ENCODE results near the gene ARRDC1.

ARRDC1 gene

DNA sequence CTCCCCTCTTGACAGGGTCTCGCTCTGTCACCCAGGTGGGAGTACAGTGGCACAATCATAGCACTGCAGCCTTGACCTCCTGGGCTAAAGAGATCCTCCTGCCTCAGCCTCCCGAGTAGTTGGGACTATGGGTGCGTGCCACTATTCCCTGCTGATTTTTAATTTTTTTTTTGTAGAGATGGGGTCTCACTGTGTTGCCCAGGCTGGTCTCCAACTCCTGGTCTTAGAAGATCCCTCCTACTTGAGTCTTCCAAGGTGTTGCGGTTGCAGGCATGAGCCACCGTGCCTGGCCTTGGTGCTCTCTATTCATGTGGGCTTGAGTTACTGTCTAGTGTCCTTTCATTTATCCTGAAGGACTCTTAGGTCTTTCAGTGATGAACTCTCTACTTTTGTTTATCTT lies 37.4 kb downstream of the ARRDC1 start:
- FAIRE-seq = no peak

DNA sequence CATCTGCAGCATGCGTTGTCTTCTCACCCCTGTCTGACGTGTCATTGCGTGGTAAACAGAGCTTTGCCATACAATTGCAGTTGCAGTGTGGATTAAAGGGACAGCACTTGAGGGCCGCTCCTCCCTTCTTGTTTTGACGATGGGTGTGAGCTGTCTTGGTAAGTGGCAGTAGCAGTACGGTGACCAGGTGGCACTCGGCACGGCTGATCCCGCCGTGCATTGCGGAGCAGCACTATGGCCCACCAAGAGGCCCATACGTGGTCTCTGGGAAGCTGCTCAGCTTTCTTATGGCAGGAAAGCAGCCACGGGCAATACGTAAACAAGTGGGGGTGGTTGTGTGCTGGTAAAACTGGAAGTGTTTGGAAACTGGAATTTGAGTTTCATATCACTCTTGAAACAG lies 38.4 kb downstream of the ARRDC1 start:
- no peak for FAIRE-seq

DNA sequence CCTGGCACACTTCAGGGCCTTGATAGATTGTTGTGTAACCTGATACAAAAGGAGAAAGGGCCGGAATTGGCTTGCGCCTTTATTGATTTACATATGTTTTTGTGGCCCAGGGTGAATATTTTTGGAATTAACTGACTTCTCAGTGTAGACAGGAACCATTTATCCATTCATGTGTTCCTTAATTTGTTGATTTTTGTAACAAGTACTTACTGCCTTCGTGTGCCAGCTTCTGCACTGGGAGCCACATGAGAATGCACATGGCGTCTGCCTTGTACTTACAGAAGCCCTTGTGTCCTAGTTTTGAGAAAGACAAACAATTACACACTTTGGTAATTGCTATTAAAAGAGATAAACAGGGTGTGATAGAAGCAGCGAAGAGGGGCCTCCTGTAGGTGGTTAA lies 39.7 kb downstream of the ARRDC1 start:
- no peak for FAIRE-seq

DNA sequence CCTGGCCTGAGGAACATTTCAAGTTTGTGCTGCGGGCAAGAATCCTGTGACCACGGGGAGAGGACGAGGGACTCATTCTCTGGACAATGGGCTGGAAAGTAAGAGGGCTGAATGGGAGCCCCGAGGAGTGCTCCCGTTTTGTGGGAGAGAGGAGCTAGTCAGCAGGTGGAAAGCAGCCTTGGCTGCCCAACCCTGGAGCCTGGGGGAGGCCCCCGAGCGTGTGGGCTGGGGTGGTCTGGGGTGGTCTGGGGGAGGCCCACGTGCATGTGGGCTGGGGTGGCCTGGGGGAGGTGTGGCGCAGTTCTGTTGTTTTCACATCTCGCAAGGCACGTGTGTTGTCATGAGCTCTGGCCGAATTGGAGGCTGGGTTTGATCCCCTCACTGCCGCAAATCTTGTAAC lies 40.9 kb downstream of the ARRDC1 start:
- FAIRE-seq = no peak

DNA sequence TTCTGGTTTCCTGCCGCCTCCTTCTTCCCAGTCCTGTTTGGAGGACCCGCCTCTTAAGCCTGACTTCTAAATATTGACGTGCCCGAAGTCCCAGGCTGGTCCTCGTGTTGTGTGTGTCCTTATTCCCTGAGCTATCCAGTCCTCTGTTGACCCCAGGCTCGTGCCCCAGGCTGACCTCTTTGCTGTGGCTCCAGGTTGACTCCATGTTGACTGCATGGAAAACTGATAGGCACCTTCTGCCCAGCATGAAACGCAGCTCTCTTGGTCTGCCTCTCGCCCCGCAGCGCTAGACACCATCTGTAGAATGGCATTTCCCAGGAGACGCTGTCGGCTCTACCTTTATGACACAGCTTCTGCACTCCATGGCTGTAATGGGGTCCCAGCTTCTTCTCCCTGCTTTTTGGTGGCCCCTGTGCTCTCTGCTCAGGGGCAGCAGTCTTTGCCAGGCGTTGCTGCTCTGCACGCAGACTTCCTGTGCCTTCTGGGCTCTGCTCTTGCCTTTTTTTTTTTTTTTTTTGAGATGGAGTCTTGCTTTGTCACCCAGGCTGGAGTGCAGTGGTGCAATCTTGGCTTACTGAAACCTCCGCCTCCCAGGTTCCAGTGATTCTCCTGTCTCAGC lies 41.7 kb downstream of the ARRDC1 start:
- no peak for FAIRE-seq

DNA sequence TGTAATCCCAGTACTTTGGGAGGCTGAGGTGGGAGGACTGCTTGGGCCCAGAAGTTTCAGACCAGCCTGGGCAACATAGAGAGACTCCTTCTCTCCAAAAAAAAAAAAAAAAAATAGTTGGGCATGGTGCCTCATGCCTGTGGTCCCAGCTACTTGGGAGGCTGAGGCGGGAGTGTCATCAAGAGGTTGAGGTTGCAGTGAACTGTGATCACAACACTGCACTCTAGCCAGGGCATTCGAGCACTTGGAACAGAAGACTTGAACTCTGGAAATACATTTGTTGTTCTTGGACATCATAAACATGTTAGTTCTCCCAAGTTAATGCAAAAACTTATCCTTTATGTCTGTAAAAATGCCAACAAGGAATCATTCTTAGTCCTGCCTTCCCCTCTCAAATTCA lies 42.9 kb downstream of the ARRDC1 start:
- no peak for FAIRE-seq

DNA sequence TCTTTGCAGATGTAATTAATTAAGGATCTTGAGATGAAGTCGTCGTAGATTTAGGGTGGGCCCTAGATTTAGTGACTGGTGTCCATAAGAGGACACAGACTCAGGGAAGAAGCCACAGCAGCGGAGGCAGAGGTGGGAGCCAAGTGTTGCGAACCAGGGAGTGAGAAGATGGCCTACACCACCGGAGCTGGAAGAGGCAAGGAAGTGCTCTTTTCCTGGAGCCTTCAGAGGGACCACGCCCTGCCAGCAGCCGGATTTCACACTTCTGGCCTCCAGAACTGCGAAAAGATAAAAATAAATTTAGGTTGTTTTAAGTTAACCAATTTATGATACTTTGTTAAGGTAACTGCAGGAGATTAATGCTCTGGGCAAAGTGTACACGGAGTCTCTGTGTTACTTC lies 44.1 kb downstream of the ARRDC1 start:
- FAIRE-seq = no peak

DNA sequence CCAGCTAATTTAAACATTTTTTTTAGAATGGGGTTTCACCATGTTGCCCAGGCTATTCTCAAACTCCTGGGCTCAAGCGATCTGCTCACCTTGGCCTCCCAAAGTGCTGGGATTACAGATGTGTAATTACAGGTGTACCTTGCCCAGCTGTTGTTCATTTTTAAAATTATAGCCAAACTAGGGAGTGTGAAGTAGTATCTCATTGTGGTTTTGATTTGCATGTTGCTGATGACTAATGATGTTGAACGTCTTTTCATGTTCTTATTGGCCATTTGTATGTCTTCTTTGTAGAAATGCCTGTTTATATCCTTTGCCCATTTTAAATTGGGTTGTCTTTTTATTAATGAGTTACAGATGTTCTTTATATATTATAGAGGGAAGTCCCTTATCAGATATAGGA lies 44.8 kb downstream of the ARRDC1 start:
- no peak for FAIRE-seq

DNA sequence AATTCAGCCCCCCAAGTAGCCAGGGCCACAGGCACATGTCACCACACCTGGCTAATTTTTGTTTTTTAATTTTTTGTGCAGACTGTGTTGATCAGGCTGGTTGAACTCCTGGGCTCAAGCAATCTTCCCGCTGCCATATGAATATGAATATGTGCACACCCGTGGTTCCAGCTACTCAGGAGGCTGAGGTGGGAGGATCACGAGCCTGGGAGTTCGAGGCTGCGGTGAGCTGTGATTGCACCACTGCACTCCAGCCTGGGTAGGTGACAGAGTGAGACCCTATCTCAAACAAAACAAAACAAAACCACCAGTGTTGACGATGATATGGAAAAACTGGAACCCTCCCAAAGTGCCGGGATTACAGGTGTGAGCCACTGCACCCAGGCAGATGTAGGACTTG lies 45.3 kb downstream of the ARRDC1 start:
- FAIRE-seq = no peak

DNA sequence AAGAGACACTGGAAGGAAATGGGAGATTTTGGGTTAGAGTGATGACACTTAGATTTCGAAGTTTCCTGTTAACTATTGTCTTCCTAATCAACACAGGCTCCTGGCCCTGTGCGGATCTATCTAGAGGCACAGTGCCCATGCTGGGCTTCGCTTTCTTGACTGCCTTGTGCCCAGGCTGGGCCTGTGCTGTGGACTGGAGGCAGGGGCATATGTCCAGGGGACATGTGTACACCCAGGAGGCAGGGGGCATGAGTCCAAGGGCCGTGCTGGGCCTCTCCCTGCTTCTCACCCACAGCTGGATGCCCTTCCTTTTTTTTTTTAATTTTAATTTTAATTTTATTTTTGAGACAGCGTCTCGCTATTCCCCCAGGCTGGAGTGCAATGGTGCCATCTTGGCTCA lies 50.9 kb downstream of the ARRDC1 start:
- no peak for FAIRE-seq

DNA sequence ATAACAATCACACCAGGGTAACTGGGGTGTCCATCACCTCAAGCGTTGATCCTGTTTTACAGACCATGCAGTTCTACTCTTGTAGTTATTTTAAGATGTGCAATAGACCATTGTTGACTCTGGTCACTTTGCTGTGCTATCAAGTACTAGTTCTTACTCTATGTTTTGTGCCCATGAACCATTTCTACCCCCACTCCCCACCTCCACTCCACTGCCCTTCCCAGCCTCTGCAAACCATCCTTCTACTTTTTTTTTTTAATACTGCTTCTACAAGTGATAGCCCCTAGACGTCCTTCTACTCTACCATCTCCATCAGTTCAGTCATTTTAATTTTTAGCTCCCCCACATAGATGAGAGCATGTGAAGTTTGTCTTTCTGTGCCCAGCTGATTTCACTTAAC lies 52.1 kb downstream of the ARRDC1 start:
- no peak for FAIRE-seq

DNA sequence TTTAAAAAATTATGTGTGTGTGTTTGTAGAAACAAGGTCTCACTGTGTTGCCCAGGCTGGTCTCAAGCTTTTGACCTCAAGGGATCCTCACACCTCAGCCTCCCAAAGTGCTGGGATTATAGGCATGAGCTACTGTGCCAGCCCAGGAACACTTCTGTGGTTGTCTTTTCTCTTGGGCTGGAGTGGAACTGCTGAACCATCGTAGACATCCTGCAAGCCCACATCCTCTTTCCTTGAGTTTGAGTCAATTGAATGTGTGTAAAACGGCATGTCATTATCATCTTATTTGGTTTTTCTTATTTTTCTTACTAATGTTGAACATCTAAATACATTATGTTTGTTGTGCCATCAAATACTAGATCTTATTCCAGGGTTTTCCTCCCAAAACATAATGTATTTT lies 53.3 kb downstream of the ARRDC1 start:
- FAIRE-seq = no peak

DNA sequence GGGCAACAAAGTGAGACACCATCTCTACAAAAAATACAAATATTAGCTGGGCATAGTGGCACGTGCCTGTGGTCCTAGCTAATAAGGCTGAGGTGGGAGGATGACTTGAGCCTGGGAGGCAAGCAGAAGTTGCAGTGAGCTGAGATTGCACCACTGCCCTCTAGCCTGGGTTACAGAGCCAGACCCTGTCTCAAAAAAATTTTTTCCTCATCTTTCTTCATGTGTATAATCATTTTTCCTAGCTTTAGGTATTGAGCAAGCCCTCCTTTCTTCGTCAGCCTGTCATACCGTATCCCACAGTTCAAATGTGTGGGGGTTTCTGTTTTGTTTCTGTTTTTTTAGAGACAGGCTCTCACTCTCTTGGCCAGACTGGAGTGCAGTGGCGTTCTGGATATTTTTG lies 54.7 kb downstream of the ARRDC1 start:
- FAIRE-seq = no peak

DNA sequence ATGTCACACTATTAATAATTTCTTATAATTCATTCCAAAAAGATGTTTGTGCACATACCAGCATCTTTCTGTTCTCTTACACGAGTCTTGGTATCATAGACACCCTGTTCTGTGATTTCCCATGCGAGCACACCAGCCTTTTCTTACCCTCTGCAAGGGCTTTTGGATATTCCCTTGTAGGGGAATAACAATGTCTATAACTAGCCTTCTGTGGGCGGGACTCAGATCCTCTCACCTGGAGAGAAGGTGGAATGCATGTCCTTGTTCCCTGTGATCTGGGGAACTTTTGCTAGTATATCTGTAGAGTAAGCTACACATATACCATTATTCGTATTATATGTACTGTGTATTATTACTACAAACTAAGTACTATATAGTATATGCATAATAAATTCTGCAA lies 58.1 kb downstream of the ARRDC1 start:
- no peak for FAIRE-seq

DNA sequence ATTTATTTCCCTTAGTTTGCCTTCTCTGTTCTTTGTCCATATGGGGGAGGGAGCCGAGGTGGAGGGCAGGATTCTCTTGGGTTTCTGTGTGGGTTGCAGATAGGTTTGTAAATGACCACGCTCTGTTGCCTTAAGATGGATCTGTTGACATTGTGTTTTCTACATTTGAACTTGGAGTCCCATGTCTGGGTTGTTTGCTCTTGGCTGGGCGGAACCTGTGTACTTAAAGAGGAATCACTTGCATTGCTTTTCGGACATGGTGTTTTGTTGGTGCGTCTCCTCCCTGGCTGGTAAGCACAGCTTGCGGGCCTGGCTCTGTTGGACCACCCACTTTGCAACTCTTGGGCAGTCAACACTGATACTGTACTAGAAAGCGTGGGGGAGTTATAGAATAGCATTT lies 59.2 kb downstream of the ARRDC1 start:
- no peak for FAIRE-seq

Measured in TTC549 (cell line).